ENCODE data around the gene NRARP. TPM values are rescaled to one million over a fixed set of nuclear protein-coding genes. Genes with fewer than 3 reads are reported as not detected.

The NRARP gene
- total and polyA plus RNA-seq, 2 of the 13 experiments (the other 11 are each of a cell fraction or from before 2014, with no cell fraction given) = 0.22 to 0.46 TPM

DNA sequence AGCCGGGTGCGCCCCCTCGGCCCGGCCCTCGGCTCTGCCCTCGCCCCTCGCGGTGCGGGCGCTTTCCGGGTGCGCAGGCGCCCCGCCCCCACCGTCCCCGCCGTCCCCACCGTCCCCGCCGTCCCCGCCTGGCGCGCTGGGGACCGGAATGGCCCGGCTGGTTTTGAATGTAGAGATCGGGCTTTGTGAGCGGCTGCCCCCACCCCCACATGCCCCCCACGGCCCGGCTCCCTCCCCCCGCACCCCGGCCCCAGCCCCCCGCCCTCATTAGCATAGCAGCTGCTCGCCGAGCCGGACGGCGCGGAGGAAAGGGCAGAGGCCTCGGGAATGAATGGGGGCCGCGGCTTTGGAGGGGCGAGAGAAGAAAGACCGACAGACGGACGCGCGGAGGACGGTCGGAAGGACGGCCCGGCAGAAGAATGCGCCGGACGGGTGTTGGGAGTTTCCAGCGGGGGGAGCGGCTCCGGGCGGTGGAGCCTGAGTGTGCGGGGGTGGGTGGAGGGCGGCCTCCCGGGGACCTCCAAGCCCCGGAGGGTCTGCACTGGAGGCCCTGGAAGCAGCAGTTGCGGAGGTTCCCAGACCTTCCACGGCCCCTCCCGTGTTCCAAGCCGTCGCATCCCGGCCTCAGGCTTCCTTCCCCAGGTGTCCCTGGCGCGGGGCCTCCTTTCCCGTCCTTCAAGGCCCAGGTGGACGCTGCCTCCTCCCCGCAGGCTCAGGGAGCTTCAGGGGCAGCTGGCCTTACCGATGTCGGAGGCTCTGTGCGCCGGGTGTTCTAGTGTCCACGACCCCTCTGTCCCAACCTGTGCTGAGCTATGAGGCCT, 6.0 kb downstream of the NRARP start:
- H3K27me3 ChIP-seq (ENCODE audit: control insufficient read depth in 1 of 2, insufficient read depth in 2 of 2, low read length in 2 of 2) = peaks cover 4 to 37% of the 10 kb centered on the region in 2 experiments; a peak in 4 of 5 replicates
- H3K9ac ChIP-seq (ENCODE audit: insufficient read depth, low read depth, low read length) = no peak overlapping the region
- no peaks in the 10 kb centered on the region for H4K20me1 ChIP-seq (ENCODE audit: insufficient read depth, low read length)
- no TSS peak for BruUV-seq (replicated peaks)
- H3K27ac ChIP-seq (ENCODE audit: extremely low read length, insufficient read depth, low read length) = no peak overlapping the region
- FAIRE-seq = no peak
- ChIA-PET CTCF (ENCODE audit: low intra/inter-chr PET ratio, low total read pairs) (interaction anchor here (1.4 kb wide), 1 partner anchor 111 kb away, joined by 7 read pairs; no protein-coding TSS in a partner anchor), POLR2A (interaction anchor here (0.7 kb wide), 1 partner anchor 18 kb away, joined by 3 read pairs; the partner anchor contains the start of gene TOR4A)
- peak overlapping the region; percentile 80 for H3K4me2 ChIP-seq (ENCODE audit: low read depth, low read length)
- H2AFZ ChIP-seq (ENCODE audit: low read length) = no peak overlapping the region
- intact Hi-C loops (cut with micrococcal nuclease; ENCODE audit: unreplicated experiment) = no loop called here
- H3K9me3 ChIP-seq (ENCODE audit: low read length) = no peaks in the 10 kb centered on the region
- 49% methylated on average over 33 of the region's 78 CpGs for WGBS (ENCODE audit: low lambda C conversion rate)
- ATAC-seq = no peak
- H3K4me3 ChIP-seq (replicated peaks in 1 of 3; ENCODE audit: insufficient read depth in 1 of 3, low read depth in 2 of 3, low read length in 3 of 3) = peak overlapping the region in 2 of 3 experiments; percentile 36 to 67; a peak in 3 of 6 replicates
- DNase-seq (ENCODE audit: low spot score) = no peak
- in situ Hi-C loops (cut with HindIII; ENCODE audit: extremely low pct_ligation_motif_present, low pct_unique_long_range_greater_than_20kb) = no loop called here
- peaks cover 69% of the 10 kb centered on the region for H3K4me1 ChIP-seq (ENCODE audit: insufficient read depth, low read length)
- no peaks in the 10 kb centered on the region for H3K79me2 ChIP-seq (ENCODE audit: insufficient read depth, low read length)
- TF ChIP-seq ZNF607 (CRISPR knock-in tag; IDR thresholded peaks at IDR 0.05; ENCODE audit: borderline replicate concordance) (no peak), BCL6 (CRISPR knock-in tag; IDR thresholded peaks at IDR 0.05) (no peak), ZNF883 (CRISPR knock-in tag; IDR thresholded peaks at IDR 0.05; ENCODE audit: not compliant biosample characterization) (peak; percentile 17), POLR2G (IDR thresholded peaks at IDR 0.05; ENCODE audit: low read depth, low read length) (no peak), ZBTB38 (CRISPR knock-in tag; IDR thresholded peaks at IDR 0.05) (0 out of 2 replicates have a peak, but pooled peaks have one; percentile 26), SUZ12 (IDR thresholded peaks at IDR 0.05; ENCODE audit: low read depth, low read length) (no peak)
- TF ChIP-seq, protein P1, sequence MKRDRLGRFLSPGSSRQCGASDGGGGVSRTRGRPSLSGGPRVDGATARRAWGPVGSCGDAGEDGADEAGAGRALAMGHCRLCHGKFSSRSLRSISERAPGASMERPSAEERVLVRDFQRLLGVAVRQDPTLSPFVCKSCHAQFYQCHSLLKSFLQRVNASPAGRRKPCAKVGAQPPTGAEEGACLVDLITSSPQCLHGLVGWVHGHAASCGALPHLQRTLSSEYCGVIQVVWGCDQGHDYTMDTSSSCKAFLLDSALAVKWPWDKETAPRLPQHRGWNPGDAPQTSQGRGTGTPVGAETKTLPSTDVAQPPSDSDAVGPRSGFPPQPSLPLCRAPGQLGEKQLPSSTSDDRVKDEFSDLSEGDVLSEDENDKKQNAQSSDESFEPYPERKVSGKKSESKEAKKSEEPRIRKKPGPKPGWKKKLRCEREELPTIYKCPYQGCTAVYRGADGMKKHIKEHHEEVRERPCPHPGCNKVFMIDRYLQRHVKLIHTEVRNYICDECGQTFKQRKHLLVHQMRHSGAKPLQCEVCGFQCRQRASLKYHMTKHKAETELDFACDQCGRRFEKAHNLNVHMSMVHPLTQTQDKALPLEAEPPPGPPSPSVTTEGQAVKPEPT (CRISPR knock-in tag; IDR thresholded peaks at IDR 0.05; ENCODE audit: low read depth) = no peak
- no peaks in the 10 kb centered on the region for H3K36me3 ChIP-seq (replicated peaks in 1 of 2; ENCODE audit: control insufficient read depth in 1 of 2, insufficient read depth in 2 of 2, low read length in 2 of 2)
